Measurements from ENCODE around the gene CAPN5.

The CAPN5 gene

DNA sequence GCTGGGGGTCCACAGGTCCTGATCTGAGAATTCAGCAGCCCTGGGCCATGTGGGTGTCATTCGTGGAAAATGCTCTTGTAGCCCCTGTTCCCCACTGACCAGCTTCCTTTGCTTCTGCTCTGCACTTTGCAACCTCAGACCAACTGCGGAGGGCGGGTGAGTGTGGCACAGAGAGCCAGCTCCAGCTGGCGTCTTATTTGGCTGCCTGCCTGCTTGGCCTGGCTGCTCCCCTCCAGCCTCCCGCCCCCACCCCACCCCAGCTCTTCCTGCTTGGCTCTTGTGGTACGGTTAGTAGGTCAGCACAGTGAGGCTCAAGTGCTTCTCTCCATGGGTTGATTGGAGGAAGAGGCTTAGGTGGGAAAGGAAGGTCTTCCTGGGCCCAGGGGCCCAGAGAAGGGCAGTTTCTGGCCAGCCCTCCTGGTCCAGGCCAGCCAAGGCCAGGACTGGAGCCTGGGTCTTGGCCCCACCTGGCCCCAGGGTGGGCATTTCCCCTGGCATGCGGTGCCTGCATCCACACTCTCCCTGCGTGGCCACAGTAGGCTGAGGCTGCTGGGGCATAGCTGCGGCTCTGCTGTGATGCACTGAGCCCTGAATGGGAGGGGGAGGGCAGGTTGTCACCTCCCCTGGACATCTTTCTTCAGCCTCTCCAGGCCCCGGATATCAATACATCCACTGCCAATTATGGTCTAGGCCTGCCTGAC is 87.8 kb downstream of the CAPN5 start:
- DNase-seq: no peak

DNA sequence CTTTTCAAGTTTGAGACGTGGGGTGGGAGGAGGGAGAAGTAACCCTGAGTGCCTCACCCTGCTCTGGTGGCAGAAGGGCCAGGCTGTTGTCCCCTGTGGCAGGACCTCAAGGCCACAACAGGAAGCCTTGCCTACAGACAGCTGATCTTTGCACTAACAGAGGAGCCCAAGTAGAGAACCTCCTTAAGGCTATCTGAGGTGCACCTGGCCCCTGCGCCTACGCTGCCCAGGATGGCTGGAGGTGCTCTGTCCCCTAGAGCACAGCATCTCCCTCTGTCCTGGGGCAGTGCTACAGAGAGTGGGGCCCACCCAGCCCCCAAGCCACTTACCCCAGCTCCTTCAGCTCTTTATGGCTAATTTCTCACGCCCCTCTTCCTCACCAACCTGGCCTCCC is 88.3 kb downstream of the CAPN5 start:
- DNase-seq: no peak

DNA sequence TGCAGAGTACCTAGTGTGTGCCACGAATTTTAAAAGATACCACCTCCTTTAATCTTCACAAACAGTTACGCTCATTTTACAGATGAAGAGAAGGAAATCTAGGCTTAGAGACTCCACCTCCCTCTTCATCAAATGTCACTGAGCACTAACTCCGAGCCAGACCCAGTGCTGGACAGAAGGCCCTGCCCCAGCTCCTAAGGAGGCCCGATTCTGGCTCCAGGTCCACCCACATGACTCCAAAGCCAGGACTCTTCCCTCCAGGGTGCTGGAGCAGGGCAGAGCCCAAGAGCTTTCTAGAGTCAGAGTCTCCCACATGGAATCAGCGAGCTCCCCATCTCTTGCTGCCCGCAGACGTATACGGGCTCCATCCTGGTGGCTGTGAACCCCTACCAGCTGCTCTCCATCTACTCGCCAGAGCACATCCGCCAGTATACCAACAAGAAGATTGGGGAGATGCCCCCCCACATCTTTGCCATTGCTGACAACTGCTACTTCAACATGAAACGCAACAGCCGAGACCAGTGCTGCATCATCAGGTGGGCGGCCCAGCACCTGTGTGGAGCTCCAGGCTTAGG is 88.9 kb downstream of the CAPN5 start:
- no peak for DNase-seq

DNA sequence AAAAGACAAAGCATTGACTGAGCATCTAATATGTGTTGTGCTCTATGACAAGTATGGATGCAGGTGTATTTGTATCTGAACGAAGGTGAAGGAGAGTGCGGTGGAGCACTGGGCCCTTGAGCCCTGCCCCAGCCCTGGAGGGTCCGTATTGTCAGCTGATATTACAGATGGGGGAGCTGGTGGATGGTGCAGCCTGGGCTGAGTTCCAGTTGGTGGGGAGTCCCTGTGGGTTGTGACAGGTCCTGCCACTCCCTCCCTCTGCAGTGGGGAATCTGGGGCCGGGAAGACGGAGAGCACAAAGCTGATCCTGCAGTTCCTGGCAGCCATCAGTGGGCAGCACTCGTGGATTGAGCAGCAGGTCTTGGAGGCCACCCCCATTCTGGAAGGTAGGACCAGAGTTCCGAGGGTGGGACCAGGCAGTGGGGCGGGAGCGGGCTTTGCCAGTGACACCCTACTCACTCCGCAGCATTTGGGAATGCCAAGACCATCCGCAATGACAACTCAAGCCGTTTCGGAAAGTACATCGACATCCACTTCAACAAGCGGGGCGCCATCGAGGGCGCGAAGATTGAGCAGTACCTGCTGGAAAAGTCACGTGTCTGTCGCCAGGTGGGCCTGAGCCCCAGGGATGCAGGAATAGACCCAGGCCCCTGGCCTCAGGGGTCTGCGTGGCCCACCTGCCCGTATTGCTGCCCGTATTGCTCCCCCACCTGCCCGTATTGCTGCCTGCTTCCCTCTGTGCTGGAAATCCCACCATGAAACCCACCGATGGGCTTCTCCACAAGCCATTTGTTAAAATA is 89.8 kb downstream of the CAPN5 start:
- no peak for DNase-seq

DNA sequence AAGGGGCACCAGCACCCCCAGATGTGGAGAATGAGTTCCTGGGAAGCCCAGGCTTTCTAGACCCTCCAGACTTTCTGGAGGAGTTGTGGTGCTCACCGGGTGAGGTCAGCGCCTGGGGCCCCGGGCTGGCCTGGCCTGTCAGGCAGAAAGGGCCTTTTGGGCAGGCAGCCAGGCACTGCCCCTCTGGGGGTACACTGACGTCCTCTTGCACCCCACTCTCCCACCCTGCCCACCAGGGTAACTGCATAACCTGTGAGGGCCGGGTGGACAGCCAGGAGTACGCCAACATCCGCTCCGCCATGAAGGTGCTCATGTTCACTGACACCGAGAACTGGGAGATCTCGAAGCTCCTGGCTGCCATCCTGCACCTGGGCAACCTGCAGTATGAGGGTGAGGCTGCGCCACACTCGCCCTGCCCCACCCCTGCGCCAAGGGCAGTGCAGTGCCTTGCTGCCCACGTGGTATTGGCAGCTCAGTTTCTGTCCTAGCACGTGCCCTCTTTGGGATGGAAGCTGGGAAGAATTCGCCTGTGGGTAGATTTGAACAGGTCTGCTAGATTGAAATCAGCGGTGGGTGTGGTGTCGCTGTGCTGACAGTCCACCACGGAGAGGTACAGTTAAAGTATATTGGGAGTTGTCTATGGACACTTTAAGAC is 91.4 kb downstream of the CAPN5 start:
- no peak for DNase-seq

DNA sequence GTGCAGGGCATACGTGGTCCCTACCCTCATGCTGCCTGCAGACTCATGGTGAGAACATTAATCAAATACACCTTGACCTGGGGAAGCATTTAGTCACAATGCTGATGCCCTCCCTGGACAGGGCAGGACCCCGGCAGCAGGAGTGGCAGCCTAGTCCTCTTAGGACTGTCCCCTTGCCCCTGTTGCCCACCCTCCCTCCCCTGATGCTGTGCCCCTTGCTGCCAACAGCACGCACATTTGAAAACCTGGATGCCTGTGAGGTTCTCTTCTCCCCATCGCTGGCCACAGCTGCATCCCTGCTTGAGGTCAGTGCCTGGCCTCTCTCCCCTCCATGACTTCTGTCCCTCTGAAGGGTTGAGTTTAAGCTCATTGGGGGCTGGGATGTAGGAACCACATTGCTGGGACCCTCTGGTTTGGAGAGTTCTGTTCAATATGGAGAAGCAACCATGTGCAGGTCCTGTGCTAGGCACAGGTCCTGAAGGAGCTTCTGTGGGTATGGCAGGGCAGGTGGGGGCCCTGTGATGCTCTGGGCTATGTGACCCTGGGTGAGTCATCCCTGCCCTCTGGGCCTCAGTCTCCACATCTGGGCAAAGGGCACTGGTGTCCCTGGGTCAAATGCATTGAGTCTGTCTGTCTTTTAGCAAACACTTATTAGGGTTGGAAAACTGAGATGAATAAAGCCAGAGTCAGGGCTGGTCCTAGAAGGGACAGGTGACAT is 92.6 kb downstream of the CAPN5 start:
- no peak for DNase-seq

DNA sequence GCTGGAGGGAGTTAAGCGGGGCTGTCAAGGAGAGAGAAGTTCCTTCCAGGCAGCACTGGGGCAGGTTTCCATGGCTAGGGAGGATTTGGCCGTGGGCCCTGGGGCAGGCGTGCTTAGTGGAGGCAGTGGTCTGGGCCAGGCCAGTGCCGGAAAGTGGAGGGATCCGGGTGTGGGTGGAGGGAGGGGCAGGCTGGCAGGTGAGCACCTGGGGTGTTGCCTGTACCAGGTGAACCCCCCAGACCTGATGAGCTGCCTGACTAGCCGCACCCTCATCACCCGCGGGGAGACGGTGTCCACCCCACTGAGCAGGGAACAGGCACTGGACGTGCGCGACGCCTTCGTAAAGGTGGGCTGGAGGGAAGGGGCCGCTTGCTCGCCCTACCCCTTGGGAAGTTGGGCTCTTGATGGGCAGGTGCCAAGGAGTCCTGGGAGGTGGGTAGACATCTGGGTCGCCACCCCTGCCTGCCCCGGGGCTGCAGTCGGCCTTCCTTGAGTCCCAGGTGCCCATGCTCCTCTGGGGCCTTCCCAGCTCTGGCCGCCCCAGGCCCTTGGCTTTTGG is 93.2 kb downstream of the CAPN5 start:
- no peak for DNase-seq

DNA sequence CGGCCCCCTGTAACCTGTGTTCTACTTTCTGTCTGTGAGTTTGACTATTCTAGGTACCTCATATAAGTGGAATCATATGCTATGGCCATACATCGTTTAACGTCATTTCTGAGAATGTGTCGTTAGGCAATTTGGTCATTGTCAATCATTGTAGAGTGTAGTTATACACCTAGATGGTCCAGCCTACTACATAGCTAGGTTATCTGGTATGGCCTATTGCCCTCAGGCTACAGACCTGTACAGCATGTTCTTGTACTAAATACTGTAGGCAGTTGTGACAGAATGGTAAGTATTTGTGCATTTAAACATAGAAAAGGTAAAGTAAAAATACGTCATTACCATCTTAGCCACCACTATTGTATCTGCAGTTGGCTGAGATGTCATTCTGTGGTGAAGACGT is 96.5 kb downstream of the CAPN5 start:
- no peak for DNase-seq

DNA sequence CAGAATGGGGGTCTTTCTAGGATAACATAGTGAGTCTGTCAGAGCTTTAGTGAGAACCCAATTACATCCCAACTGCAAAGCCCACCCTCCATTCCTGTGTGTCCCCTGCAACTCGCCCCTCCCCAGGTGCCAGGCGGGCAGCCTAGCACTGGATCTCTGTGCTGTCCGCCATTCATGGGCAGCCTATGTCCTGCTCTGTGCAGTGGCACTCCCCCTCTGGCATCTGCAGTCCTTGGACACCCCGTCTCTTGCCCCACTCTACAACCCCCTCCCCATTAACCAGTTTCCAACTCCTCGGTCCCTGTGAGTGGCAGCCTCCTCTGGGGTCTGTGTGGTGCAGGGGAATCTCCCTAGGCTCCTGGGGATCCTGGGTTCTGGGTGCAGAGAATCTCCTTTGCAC is 98.3 kb downstream of the CAPN5 start:
- no peak for DNase-seq

DNA sequence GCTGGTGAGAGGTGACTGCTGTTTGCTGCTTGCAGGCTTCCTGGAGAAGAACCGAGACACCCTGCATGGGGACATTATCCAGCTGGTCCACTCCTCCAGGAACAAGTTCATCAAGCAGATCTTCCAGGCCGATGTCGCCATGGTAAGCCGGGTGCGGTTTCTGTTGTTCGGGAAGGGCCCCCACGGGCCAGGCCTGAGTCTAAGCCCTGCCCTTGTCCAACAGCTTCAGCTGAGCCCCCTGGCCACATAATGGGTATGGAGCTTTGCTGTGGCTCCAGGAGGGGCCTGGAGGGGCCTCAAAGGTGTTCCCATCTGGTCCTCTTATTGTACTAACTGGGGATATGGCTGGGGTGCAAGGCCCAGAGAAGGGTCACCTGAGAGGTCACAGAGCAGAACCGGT is 99.2 kb downstream of the CAPN5 start:
- no peak for DNase-seq

DNA sequence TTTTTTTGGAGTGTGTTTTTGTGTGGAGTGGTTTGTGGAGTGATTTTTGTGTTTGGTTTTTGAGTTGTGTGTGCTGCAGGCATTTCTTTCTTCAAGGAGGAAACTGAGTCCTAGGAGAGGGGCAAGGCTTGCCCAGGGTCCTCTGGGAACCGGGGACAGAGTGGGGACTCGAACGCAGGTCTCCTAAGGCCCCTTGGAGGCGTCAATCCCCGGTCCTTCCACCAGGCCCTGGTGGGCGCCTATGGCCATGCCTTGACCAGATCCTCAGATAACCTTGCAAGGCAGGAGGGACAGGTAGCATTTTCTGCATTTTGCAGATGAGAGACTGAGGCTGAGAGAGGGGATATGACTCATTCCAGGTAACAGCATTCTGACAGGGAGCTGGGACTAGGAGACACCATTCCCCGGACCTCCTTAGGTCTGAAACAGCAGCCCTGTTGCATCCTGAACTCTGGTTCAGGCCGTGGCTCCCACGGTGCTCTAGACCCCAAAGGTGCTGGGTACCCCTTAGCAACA is 100.4 kb downstream of the CAPN5 start:
- DNase-seq: no peak

DNA sequence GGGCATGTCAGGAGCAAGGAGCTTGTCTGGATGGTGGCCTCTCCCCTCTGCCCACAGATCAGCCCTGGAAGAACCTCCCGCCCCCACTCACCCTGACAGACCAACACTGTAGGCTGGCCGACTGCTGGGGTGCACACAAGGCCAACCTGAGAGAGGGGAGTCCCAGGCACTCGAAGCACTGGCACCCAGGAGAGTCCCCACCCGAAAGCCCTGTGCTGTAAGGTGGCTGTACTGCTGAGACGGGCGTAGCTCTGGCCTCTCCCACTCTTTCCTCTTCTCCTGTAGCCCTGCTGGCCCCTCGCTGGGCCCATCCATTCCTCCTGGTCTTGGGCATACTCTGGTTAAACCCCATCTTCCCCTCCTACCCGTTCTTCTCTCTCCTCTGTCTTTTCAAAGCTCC is 101.0 kb downstream of the CAPN5 start:
- DNase-seq: no peak

DNA sequence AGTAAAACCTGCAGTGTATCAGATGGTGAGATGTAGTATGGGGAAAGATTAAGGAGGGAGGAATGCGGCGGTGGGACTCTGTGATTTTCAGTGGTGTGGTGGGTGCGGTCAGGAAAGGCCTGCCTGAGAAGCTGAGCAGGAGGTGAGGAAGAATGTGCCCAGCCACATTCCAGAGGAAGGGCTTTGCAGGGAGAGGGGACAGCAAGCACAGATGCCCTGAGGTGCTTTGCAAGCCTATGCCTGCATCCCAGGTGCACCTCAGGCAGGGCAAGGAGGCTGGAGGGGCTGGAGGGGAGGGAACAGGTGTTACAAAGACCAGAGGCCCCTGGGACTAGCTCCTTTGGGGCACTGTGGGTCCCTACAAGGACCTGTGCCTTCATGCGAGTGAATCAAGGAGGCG is 103.3 kb downstream of the CAPN5 start:
- no peak for DNase-seq

DNA sequence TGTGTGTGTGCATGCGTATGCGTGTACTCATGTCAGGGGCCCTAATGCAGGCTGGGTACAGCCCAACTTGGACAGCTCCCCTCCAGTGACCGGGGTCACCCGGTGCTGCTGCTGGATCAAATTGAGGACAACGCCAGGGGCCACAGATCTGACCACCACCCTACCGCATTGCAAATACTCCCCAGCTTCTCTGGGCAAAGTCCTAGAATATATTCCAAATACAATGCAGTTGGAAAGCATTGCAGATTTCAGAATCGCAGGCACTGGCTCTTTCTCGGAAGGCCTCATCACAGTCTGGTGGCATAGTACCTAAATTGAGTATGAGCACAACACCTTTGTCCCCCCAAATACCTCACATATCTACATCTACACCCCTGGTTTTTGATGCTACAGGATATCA is 104.5 kb downstream of the CAPN5 start:
- no peak for DNase-seq

DNA sequence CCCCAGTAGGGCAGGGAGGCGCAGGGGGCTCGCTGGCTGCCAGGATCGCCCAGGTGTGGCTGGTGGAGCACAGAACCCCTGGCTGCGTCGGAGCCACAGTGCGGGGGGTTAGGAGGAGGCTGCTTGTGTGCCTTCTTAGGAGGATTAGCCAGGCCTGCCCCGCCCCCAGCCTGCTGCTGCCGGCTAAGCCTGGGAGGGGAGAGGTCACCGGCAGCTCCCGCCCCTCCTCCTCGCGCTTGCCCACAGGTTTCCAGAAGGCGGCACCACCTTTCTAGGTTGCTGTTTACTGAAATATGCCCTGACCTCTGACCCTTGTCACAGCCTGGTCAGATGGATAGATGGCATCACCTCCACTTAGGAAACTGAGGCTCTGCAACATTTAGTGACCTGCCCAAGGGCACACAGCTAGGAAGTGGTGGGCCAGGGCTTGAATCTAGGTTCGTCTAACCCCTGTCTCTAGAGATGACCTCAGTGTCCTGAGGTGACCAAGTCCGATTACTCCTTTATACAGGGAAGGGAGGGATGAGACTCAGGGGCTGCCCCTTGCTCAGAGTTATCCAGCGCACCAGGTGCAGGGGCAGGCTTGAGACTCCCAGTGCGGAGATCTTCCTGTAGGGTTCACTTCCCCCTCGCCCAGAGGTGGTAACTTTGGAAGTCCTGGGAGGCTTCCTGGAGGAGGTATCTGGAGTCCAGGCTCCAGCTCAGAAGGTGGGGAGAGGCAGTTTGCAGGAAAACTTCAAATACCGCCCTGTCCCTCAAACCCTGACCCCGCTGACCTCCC is 105.3 kb downstream of the CAPN5 start:
- DNase-seq: no peak

DNA sequence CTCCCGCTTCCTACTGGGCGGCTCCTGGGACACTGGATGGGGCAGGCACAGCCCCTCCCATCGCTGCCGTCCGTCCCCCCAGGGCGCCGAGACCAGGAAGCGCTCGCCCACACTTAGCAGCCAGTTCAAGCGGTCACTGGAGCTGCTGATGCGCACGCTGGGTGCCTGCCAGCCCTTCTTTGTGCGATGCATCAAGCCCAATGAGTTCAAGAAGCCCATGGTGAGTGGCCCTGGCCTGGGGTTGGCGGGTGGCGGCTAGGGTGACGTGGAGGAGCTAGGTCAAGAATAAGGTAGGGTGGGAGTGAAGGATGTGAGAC is 105.9 kb downstream of the CAPN5 start:
- DNase-seq: no peak

DNA sequence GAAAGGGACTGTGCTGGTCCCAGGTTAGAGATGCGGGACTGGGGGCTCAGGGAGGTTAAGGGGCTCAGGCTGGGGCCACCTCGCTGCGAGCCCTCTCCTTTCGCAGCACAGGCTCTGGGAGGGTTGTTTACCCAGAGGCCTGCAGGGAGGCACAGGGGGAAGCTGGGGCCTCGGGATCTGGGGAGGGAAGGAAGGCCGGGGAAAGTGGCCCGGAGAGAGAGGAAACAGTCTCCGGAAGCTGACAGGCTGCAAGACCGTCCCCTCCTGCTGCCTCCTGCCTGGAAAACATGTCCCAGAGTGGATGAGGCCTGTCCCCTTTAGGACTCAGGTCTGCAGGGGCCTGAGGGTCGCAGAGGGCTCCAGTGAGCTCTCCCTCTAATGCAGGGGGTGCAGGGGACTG is 106.7 kb downstream of the CAPN5 start:
- DNase-seq: no peak

DNA sequence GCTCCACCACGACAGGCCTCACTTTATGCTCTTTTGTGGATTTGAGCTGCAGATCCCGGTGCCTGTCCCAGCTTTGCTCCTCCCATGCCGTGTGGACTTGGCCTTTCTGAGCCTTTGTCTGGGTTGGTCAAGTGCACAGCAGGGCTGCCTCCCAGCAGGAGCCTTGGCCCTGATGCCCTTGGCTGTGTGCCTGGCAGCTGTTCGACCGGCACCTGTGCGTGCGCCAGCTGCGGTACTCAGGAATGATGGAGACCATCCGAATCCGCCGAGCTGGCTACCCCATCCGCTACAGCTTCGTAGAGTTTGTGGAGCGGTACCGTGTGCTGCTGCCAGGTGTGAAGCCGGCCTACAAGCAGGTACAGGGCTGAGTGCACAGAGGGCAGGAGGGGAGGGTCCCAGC is 107.8 kb downstream of the CAPN5 start:
- no peak for DNase-seq

DNA sequence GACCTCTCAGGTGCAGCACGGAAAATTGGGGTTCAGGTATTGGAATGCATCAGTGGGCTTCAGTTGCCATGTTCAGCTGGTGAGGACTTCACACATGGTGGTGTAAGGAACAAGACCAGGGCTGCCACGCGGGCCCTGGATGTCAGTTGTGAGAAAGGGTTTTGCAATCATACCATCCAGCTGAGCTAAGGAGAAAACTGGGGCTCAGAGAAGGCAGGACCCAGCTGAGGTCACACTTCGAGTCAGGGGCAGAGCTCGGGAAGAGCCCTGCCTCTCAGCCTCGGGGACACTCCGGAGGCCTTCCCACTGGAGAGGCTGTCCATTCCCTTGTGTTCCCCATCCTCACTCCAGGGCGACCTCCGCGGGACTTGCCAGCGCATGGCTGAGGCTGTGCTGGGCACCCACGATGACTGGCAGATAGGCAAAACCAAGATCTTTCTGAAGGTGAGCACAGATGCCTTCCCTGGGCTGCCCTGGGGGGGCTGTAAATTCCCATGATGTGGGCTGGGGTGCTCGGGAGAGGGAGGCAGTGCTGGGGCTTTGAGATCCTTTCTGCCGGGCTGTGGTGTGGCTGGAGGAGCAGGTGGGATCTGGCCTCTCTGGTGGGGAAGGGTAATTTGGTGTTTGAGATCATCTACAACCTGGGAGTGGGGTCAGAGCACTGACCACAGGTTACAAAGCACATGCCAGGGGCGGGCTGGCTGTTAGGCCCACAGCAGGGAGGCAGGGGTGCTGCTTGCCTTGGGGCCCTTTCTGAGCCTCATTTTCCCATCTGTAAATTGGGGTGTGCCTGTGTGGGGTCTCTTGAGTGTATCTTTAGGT is 108.5 kb downstream of the CAPN5 start:
- no peak for DNase-seq
